GM12878 (cell line): ENCODE measurements around the gene KDM4F. TPM values are rescaled to one million over a fixed set of nuclear protein-coding genes. Genes with fewer than 3 reads are reported as not detected.

Experiments
- ATAC-seq: fragments of 200-7000 bp; cut with Tn5 transposase; 3 replicates; pipeline ENCODE4 v1.9.1; 2020; ENCODE audit warnings: mild to moderate bottlenecking, moderate library complexity
- BruUV-seq: library from RNA; stranded (reverse); fragments of 400-500 nt; replicated peaks from 2 replicates; lab custom pipeline; 2021; lab: Mats Ljungman, UMichigan
- CTCF ChIA-PET: fragments of 300-600 bp; sonication (Branson Sonifier 250); formaldehyde crosslinking; extraction: SDS; loops from one replicate; lab custom pipeline; 2021; ENCODE audit warnings: inconsistent platforms; lab: Yijun Ruan, JAX
- POLR2A ChIA-PET: fragments of 350-600 bp; formaldehyde crosslinking; extraction: SDS; loops from one replicate; lab custom pipeline; 2021; ENCODE audit warnings: inconsistent platforms; lab: Charles Lee
- RAD21 ChIA-PET: fragments of 300-600 bp; sonication (Branson Sonifier 250); formaldehyde crosslinking; loops from one replicate; lab custom pipeline; 2023; ENCODE audit warnings: antibody characterized with exemption; ENCODE audit not compliant: unreplicated experiment; lab: Charles Lee
- SMC1A ChIA-PET: fragments of 300-600 bp; sonication (Branson Sonifier 250); formaldehyde crosslinking; loops from one replicate; lab custom pipeline; 2023; ENCODE audit not compliant: unreplicated experiment, uncharacterized antibody; lab: Charles Lee
- DNase-seq: peaks from one replicate; pipeline ENCODE4 v3.0.0-alpha.2; 2011; ENCODE audit warnings: low read depth, low spot score
- FAIRE-seq: peaks from 3 replicates; lab custom pipeline; 2011; peaks lifted over from hg19 to GRCh38; lab: Jason Lieb, UNC
- H2AFZ ChIP-seq: 2 replicates; pipeline ENCODE4 v1.6.0; 2011; ENCODE audit warnings: low read depth, low read length, control low read depth; ENCODE audit not compliant: control insufficient read depth
- H3K27ac ChIP-seq: 2 replicates; pipeline ENCODE4 v1.5.1; 2011; ENCODE audit warnings: control low read depth; ENCODE audit not compliant: control insufficient read depth, insufficient read depth
- H3K27me3 ChIP-seq, 2 experiments: replicated peaks in 1 of 2; 2 replicates each; pipeline versions ENCODE4 v1.6.0 to v1.6.1; 2011; ENCODE audit warnings: low read length in 1 of 2; ENCODE audit not compliant: control insufficient read depth in 2 of 2, insufficient read depth in 2 of 2
- H3K36me3 ChIP-seq, 2 experiments: 2 replicates each; pipeline ENCODE4 v1.5.1; 2011; ENCODE audit warnings: low read length in 1 of 2; ENCODE audit not compliant: control insufficient read depth in 2 of 2, insufficient read depth in 2 of 2
- H3K4me1 ChIP-seq: 2 replicates; pipeline ENCODE4 v1.6.1; 2011; ENCODE audit warnings: mild to moderate bottlenecking, low read length, moderate library complexity, mixed read lengths; ENCODE audit not compliant: control insufficient read depth, insufficient read depth
- H3K4me2 ChIP-seq: 2 replicates; pipeline ENCODE4 v1.6.0; 2011; ENCODE audit warnings: control low read depth; ENCODE audit not compliant: control insufficient read depth, insufficient read depth
- H3K4me3 ChIP-seq: fragments of 200-600 bp; sonication (generic); 2 replicates; pipeline ENCODE4 v1.5.1; 2016
- H3K79me2 ChIP-seq: 2 replicates; pipeline ENCODE4 v1.6.0; 2011; ENCODE audit warnings: low read length; ENCODE audit not compliant: control insufficient read depth, insufficient read depth
- H3K9ac ChIP-seq: 2 replicates; pipeline ENCODE4 v1.8.0; 2011; ENCODE audit warnings: low read length, control low read depth, mixed read lengths; ENCODE audit not compliant: control insufficient read depth, insufficient read depth
- H3K9me3 ChIP-seq: replicated peaks from 3 replicates; pipeline ENCODE4 v1.5.1; 2011; ENCODE audit warnings: mild to moderate bottlenecking, low read length; ENCODE audit not compliant: control insufficient read depth, insufficient read depth
- H4K20me1 ChIP-seq: 2 replicates; pipeline ENCODE4 v1.6.0; 2011; ENCODE audit not compliant: control insufficient read depth, insufficient read depth
- MTA3 ChIP-seq: IDR thresholded peaks from 2 replicates; pipeline ENCODE4 v1.6.1; 2012; ENCODE audit warnings: low read length, inconsistent platforms, borderline replicate concordance
- MXI1 ChIP-seq: fragments of 150-350 bp; IDR thresholded peaks from 2 replicates; pipeline ENCODE4 v1.6.1; 2011; ENCODE audit warnings: low read depth, mild to moderate bottlenecking, inconsistent platforms, low read length, improper control_type of control experiment
- MYB ChIP-seq: fragments of 150-350 bp; IDR thresholded peaks from 2 replicates; pipeline ENCODE4 v1.6.1; 2014; ENCODE audit warnings: mild to moderate bottlenecking, low read depth, low read length, borderline replicate concordance
- NFXL1 ChIP-seq: fragments of 450-650 bp; IDR thresholded peaks from 2 replicates; pipeline ENCODE4 v1.6.1; 2017; ENCODE audit warnings: antibody characterized with exemption, mild to moderate bottlenecking, borderline replicate concordance
- NKRF ChIP-seq: fragments of 450-650 bp; conservative IDR thresholded peaks from 2 replicates; pipeline ENCODE4 v1.6.1; 2017; ENCODE audit warnings: mild to moderate bottlenecking, moderate library complexity
- SMC3 ChIP-seq: IDR thresholded peaks from 2 replicates; pipeline ENCODE4 v1.6.1; 2011; ENCODE audit warnings: low read length, improper control_type of control experiment, borderline replicate concordance
- SRF ChIP-seq, 2 experiments: IDR thresholded peaks; 2 replicates each; pipeline ENCODE4 v1.6.1; 2011; ENCODE audit warnings: low read depth in 2 of 2, low read length in 2 of 2, mild to moderate bottlenecking in 1 of 2, moderate library complexity in 1 of 2
- TARDBP ChIP-seq: IDR thresholded peaks from 2 replicates; pipeline ENCODE4 v1.6.1; 2016; ENCODE audit warnings: borderline replicate concordance
- ZNF384 ChIP-seq: IDR thresholded peaks from 2 replicates; pipeline ENCODE4 v1.6.1; 2012; ENCODE audit warnings: low read depth, mild to moderate bottlenecking, low read length, improper control_type of control experiment, borderline replicate concordance
- ZZZ3 ChIP-seq: IDR thresholded peaks from 2 replicates; pipeline ENCODE4 v1.6.1; 2011; ENCODE audit warnings: low read depth; ENCODE audit not compliant: control insufficient read depth, insufficient read length
- in situ Hi-C: fragments of 300-500 bp; cut with MboI; formaldehyde crosslinking; loops from 9 replicates; pipeline ENCODE4 v1.14.3; 2018; ENCODE audit warnings: mixed read lengths
- intact Hi-C: fragments of 100-400 bp; cut with micrococcal nuclease; formaldehyde crosslinking; loops from one replicate; pipeline ENCODE4 v1.14.2; 2022; ENCODE audit not compliant: unreplicated experiment
- polyA plus RNA-seq, 11 experiments: library from polyadenylated mRNA; depleted of rRNA in 4 of 11; unstranded in 6 of 11; stranded (reverse) in 5 of 11; fragments of >200 nt; fragmentation: Nextera tagmentation in 4 of 11; fragmentation: Illumina TruSeq in 1 of 11; extraction: Ambion mirVana in 4 of 11; extraction: Trizol in 1 of 11; gene quantifications; 1 replicate in 1 of 11; 2 replicates in 10 of 11; pipeline versions ENCODE4 v1.2.1 to v1.2.3, GENCODE V29; 2011 to 2016; ENCODE audit warnings: inconsistent platforms in 2 of 11, missing spikeins in 2 of 11, low read depth in 1 of 11
- total RNA-seq, 4 experiments: library from RNA; depleted of rRNA in 3 of 4; stranded (reverse); fragments of >200 nt in 3 of 4; fragmentation: Illumina TruSeq in 1 of 4; extraction: Trizol in 1 of 4; gene quantifications; 2 replicates each; pipeline versions ENCODE4 v1.2.1 to v1.2.3, GENCODE V29; 2013 to 2021
- TF ChIP-seq, protein P1 (sequence below): fragments of 450-650 bp; IDR thresholded peaks from 2 replicates; pipeline ENCODE4 v1.6.1; 2014; ENCODE audit warnings: mild to moderate bottlenecking
- TF ChIP-seq, protein P2 (sequence below): fragments of 450-650 bp; IDR thresholded peaks from 2 replicates; pipeline ENCODE4 v1.6.1; 2017; ENCODE audit warnings: mild to moderate bottlenecking, low read depth, inconsistent platforms; ENCODE audit not compliant: poor library complexity, severe bottlenecking
- TF ChIP-seq, protein P3 (sequence below): fragments of 450-650 bp; formaldehyde crosslinking; IDR thresholded peaks from 2 replicates; pipeline ENCODE4 v1.4.0; 2020; ENCODE audit warnings: mild to moderate bottlenecking, moderate library complexity

KDM4F gene
- total and polyA plus RNA-seq, 10 of the 15 experiments (the other 5 are each of a cell fraction or from before 2014, with no cell fraction given), result not detected

DNA sequence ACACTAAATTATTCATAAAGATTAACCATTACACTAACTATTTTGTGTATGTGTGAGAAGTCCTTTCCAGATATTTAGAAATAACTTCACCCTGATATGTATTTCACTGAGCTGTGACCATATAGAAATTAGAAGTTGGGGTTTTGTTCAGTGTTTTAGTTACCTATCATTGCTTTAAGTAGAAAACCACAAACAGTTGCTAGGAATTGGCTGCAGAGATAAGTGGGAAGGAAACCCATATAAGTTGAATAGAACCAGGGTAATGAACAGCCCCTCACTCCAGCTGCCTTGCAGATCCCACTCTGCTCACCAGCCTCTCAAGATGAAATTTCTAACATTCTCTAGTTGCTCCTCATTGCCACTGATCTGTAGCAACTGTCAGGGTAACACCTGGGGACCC, 27.8 kb downstream of the KDM4F start:
- TF ChIP-seq NKRF (no peak), ZZZ3 (no peak), MYB (no peak), NFXL1 (no peak), ZNF384 (no peak), SRF (IDR thresholded peaks at IDR 0.05; ENCODE audit: low read depth in 2 of 2, low read length in 2 of 2) (no peak), TARDBP (no peak), MXI1 (no peak), SMC3 (no peak), MTA3 (no peak)
- TF ChIP-seq, protein P1, sequence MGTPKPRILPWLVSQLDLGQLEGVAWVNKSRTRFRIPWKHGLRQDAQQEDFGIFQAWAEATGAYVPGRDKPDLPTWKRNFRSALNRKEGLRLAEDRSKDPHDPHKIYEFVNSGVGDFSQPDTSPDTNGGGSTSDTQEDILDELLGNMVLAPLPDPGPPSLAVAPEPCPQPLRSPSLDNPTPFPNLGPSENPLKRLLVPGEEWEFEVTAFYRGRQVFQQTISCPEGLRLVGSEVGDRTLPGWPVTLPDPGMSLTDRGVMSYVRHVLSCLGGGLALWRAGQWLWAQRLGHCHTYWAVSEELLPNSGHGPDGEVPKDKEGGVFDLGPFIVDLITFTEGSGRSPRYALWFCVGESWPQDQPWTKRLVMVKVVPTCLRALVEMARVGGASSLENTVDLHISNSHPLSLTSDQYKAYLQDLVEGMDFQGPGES, result no peak
- TF ChIP-seq, protein P2, sequence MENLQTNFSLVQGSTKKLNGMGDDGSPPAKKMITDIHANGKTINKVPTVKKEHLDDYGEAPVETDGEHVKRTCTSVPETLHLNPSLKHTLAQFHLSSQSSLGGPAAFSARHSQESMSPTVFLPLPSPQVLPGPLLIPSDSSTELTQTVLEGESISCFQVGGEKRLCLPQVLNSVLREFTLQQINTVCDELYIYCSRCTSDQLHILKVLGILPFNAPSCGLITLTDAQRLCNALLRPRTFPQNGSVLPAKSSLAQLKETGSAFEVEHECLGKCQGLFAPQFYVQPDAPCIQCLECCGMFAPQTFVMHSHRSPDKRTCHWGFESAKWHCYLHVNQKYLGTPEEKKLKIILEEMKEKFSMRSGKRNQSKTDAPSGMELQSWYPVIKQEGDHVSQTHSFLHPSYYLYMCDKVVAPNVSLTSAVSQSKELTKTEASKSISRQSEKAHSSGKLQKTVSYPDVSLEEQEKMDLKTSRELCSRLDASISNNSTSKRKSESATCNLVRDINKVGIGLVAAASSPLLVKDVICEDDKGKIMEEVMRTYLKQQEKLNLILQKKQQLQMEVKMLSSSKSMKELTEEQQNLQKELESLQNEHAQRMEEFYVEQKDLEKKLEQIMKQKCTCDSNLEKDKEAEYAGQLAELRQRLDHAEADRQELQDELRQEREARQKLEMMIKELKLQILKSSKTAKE, result no peak
- TF ChIP-seq, protein P3, sequence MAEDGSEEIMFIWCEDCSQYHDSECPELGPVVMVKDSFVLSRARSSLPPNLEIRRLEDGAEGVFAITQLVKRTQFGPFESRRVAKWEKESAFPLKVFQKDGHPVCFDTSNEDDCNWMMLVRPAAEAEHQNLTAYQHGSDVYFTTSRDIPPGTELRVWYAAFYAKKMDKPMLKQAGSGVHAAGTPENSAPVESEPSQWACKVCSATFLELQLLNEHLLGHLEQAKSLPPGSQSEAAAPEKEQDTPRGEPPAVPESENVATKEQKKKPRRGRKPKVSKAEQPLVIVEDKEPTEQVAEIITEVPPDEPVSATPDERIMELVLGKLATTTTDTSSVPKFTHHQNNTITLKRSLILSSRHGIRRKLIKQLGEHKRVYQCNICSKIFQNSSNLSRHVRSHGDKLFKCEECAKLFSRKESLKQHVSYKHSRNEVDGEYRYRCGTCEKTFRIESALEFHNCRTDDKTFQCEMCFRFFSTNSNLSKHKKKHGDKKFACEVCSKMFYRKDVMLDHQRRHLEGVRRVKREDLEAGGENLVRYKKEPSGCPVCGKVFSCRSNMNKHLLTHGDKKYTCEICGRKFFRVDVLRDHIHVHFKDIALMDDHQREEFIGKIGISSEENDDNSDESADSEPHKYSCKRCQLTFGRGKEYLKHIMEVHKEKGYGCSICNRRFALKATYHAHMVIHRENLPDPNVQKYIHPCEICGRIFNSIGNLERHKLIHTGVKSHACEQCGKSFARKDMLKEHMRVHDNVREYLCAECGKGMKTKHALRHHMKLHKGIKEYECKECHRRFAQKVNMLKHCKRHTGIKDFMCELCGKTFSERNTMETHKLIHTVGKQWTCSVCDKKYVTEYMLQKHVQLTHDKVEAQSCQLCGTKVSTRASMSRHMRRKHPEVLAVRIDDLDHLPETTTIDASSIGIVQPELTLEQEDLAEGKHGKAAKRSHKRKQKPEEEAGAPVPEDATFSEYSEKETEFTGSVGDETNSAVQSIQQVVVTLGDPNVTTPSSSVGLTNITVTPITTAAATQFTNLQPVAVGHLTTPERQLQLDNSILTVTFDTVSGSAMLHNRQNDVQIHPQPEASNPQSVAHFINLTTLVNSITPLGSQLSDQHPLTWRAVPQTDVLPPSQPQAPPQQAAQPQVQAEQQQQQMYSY (CRISPR knock-in tag), result no peak
- Histone ChIP-seq H3K4me3 (no peak overlapping the region), H4K20me1 (no peaks in the 10 kb centered on the region), H2AFZ (no peak overlapping the region), H3K9me3 (no peaks in the 10 kb centered on the region), H3K9ac (no peak overlapping the region), H3K27me3 (no peaks in the 10 kb centered on the region), H3K4me1 (no peaks in the 10 kb centered on the region), H3K4me2 (no peak overlapping the region), H3K36me3 (no peaks in the 10 kb centered on the region), H3K27ac (no peak overlapping the region), H3K79me2 (no peaks in the 10 kb centered on the region)
- in situ Hi-C loops, result no loop called here
- ChIA-PET SMC1A (interaction anchor here (1.3 to 14.9 kb wide), 5 partner anchors 8 to 71 kb away, joined by 4 to 315 read pairs (median 6); partner anchors contain the start of gene ENDOD1), CTCF (interaction anchor here (1.6 to 14.4 kb wide), 3 partner anchors 10 to 70 kb away, joined by 6 to 459 read pairs (median 8); partner anchors contain the start of gene SRSF8), POLR2A (interaction anchor here (1.0 to 1.3 kb wide), 2 partner anchors 9 to 26 kb away, joined by 3 to 7 read pairs; no protein-coding TSS in a partner anchor), RAD21 (interaction anchor here (1.3 to 1.7 kb wide), 3 partner anchors 16 to 60 kb away, joined by 4 to 5 read pairs (median 4); no protein-coding TSS in a partner anchor)
- intact Hi-C loops, result no loop called here
- no peak for DNase-seq
- FAIRE-seq, result no peak
- BruUV-seq, result no TSS peak
- no peak for ATAC-seq
